ENCODE measurements around the gene P4HTM. TPM values are rescaled to one million over a fixed set of nuclear protein-coding genes. Genes with fewer than 3 reads are reported as not detected.

P4HTM gene
- total RNA-seq, 1 experiment from 2014 or later = 18.8 TPM

GRCh38 chr3:48982686-48983085 lies 7.4 kb upstream of the P4HTM start:
- intact Hi-C loops (cut with micrococcal nuclease) = no loop called here

GRCh38 chr3:48983096-48983495 lies 6.9 kb upstream of the P4HTM start:
- no peaks in the 10 kb centered on the region for H3K9me3 Mint-ChIP-seq (ENCODE audit: unreplicated experiment)
- no peaks in the 10 kb centered on the region for H3K27me3 Mint-ChIP-seq (ENCODE audit: insufficient read depth, unreplicated experiment)
- CTCF ChIA-PET = no interaction called here
- BruUV-seq (replicated peaks) = no TSS peak
- H3K36me3 Mint-ChIP-seq (ENCODE audit: insufficient read depth, unreplicated experiment) = peaks cover 66% of the 10 kb centered on the region
- peaks cover 5% of the 10 kb centered on the region for H3K4me1 Mint-ChIP-seq (ENCODE audit: insufficient read depth, unreplicated experiment)
- no peak overlapping the region for H3K4me3 Mint-ChIP-seq (ENCODE audit: unreplicated experiment)
- TF ChIP-seq, protein P1, sequence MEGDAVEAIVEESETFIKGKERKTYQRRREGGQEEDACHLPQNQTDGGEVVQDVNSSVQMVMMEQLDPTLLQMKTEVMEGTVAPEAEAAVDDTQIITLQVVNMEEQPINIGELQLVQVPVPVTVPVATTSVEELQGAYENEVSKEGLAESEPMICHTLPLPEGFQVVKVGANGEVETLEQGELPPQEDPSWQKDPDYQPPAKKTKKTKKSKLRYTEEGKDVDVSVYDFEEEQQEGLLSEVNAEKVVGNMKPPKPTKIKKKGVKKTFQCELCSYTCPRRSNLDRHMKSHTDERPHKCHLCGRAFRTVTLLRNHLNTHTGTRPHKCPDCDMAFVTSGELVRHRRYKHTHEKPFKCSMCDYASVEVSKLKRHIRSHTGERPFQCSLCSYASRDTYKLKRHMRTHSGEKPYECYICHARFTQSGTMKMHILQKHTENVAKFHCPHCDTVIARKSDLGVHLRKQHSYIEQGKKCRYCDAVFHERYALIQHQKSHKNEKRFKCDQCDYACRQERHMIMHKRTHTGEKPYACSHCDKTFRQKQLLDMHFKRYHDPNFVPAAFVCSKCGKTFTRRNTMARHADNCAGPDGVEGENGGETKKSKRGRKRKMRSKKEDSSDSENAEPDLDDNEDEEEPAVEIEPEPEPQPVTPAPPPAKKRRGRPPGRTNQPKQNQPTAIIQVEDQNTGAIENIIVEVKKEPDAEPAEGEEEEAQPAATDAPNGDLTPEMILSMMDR (IDR thresholded peaks at IDR 0.05; ENCODE audit: unreplicated experiment) = no peak
- no peak for DNase-seq (ENCODE audit: unreplicated experiment)
- POLR2A ChIA-PET = no interaction called here
- H3K27ac Mint-ChIP-seq (ENCODE audit: low read depth, unreplicated experiment) = peak overlapping the region; percentile 19
- intact Hi-C loops (cut with micrococcal nuclease) = no loop called here

More at GRCh38 chr3:48982686-48983085, 7.4 kb upstream of the P4HTM start:
- Mint-ChIP-seq H3K9me3 (ENCODE audit: unreplicated experiment) (no peaks in the 10 kb centered on the region), H3K27ac (ENCODE audit: low read depth, unreplicated experiment) (no peak overlapping the region), H3K4me3 (ENCODE audit: unreplicated experiment) (no peak overlapping the region), H3K36me3 (ENCODE audit: insufficient read depth, unreplicated experiment) (peaks cover 70% of the 10 kb centered on the region), H3K4me1 (ENCODE audit: insufficient read depth, unreplicated experiment) (peaks cover 1% of the 10 kb centered on the region), H3K27me3 (ENCODE audit: insufficient read depth, unreplicated experiment) (no peaks in the 10 kb centered on the region)
- BruUV-seq (replicated peaks) = no TSS peak
- ChIA-PET POLR2A (no interaction called here), CTCF (no interaction called here)
- DNase-seq (ENCODE audit: unreplicated experiment) = no peak
- TF ChIP-seq, protein P1 (IDR thresholded peaks at IDR 0.05; ENCODE audit: unreplicated experiment) = no peak

GRCh38 chr3:48984663-48985062 lies 5.4 kb upstream of the P4HTM start:
- DNase-seq (ENCODE audit: unreplicated experiment) = no peak
- POLR2A ChIA-PET = interaction anchor here (1.4 to 2.3 kb wide), 2 partner anchors 12 to 23 kb away, joined by 4 to 6 read pairs; partner anchors contain the start of gene WDR6
- peaks cover 50% of the 10 kb centered on the region for H3K36me3 Mint-ChIP-seq (ENCODE audit: insufficient read depth, unreplicated experiment)

DNA sequence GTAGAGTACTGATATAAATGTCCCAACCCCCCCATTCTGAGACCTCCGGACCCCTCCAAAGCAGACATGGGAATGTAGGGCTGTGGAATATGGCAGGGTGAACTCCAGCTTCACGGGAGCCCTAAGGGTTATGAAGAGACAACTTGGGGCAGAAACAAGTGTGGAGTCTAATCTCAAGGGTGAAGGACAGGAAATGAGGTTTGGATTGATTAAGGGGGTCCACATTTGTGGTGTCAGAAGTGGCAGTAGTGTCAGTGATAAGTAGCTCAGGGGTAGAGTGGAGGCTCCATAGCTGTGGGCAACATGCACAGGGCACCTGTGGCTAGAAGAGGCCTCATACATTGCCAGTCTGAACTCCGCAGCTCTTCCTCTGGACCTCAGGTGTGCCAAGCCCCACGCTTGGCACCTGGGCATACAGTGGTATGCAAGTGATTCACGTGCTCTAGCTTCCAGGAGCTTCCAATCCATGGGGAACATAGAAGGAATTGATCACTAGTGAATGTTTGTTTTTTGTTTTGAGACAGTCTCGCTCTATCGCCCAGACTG lies 4.1 kb upstream of the P4HTM start:
- TF ChIP-seq, protein P1 (IDR thresholded peaks at IDR 0.05; ENCODE audit: unreplicated experiment) = no peak
- Mint-ChIP-seq H3K4me3 (ENCODE audit: unreplicated experiment) (no peak overlapping the region), H3K27ac (ENCODE audit: low read depth, unreplicated experiment) (peak overlapping the region; percentile 39), H3K4me1 (ENCODE audit: insufficient read depth, unreplicated experiment) (peaks cover 18% of the 10 kb centered on the region), H3K36me3 (ENCODE audit: insufficient read depth, unreplicated experiment) (peaks cover 38% of the 10 kb centered on the region), H3K9me3 (ENCODE audit: unreplicated experiment) (no peaks in the 10 kb centered on the region), H3K27me3 (ENCODE audit: insufficient read depth, unreplicated experiment) (no peaks in the 10 kb centered on the region)
- intact Hi-C loops (cut with micrococcal nuclease) = no loop called here
- BruUV-seq (replicated peaks) = no TSS peak
- ChIA-PET CTCF (interaction anchor here (0.6 to 5.7 kb wide), 8 partner anchors 11 to 463 kb away, joined by 3 to 38 read pairs (median 6); partner anchors contain the start of genes NDUFAF3 and WDR6), POLR2A (interaction anchor here (0.6 to 2.3 kb wide), 2 partner anchors 22 to 229 kb away, joined by 4 to 6 read pairs; partner anchors contain the start of gene WDR6)
- DNase-seq (ENCODE audit: unreplicated experiment) = no peak

More at GRCh38 chr3:48984663-48985062, 5.4 kb upstream of the P4HTM start:
- Mint-ChIP-seq H3K4me1 (ENCODE audit: insufficient read depth, unreplicated experiment) (peaks cover 16% of the 10 kb centered on the region), H3K9me3 (ENCODE audit: unreplicated experiment) (no peaks in the 10 kb centered on the region), H3K4me3 (ENCODE audit: unreplicated experiment) (no peak overlapping the region), H3K27me3 (ENCODE audit: insufficient read depth, unreplicated experiment) (no peaks in the 10 kb centered on the region), H3K27ac (ENCODE audit: low read depth, unreplicated experiment) (peak overlapping the region; percentile 12)
- CTCF ChIA-PET = interaction anchor here (0.7 to 1.7 kb wide), 4 partner anchors 29 to 465 kb away, joined by 3 to 7 read pairs (median 4); partner anchors contain the start of gene NDUFAF3
- intact Hi-C loops (cut with micrococcal nuclease) = no loop called here
- no TSS peak for BruUV-seq (replicated peaks)
- TF ChIP-seq, protein P1 (IDR thresholded peaks at IDR 0.05; ENCODE audit: unreplicated experiment) = no peak

Data from MCF 10A (cell line).